GM12878 (cell line): ENCODE data around the gene PLS3. TPM values are rescaled to one million over a fixed set of nuclear protein-coding genes. Genes with fewer than 3 reads are reported as not detected.
A peak's percentile ranks its signal among the peaks of the same experiment; 100 is the strongest.

Experiments
- CHD2 ChIP-seq: IDR thresholded peaks from 2 replicates; pipeline ENCODE4 v1.6.1; 2011; ENCODE audit warnings: low read depth, low read length, improper control_type of control experiment, borderline replicate concordance
- E4F1 ChIP-seq: fragments of 450-650 bp; IDR thresholded peaks from 2 replicates; pipeline ENCODE4 v1.6.1; 2018; ENCODE audit warnings: borderline replicate concordance, mild to moderate bottlenecking; ENCODE audit not compliant: partially characterized antibody
- EP300 ChIP-seq, 2 experiments: fragments of 150-350 bp in 1 of 2; IDR thresholded peaks; 2 replicates each; pipeline ENCODE4 v1.6.1; 2011 to 2012; ENCODE audit warnings: low read depth in 2 of 2, low read length in 2 of 2, borderline replicate concordance in 1 of 2, improper control_type of control experiment in 1 of 2, inconsistent platforms in 1 of 2; ENCODE audit not compliant: control insufficient read depth in 1 of 2
- ESRRA ChIP-seq: IDR thresholded peaks from 2 replicates; pipeline ENCODE4 v1.6.1; 2012; ENCODE audit warnings: mild to moderate bottlenecking, low read length, improper control_type of control experiment
- EZH2 ChIP-seq: IDR thresholded peaks from 2 replicates; pipeline ENCODE4 v1.6.1; 2012; ENCODE audit warnings: low read depth, mild to moderate bottlenecking, control low read depth, inconsistent platforms, low read length, borderline replicate concordance; ENCODE audit not compliant: control insufficient read depth
- GATAD2B ChIP-seq: fragments of 450-650 bp; conservative IDR thresholded peaks from 2 replicates; pipeline ENCODE4 v1.6.1; 2017; ENCODE audit warnings: low read depth, mild to moderate bottlenecking, moderate library complexity
- IKZF1 ChIP-seq: fragments of 450-650 bp; conservative IDR thresholded peaks from 2 replicates; pipeline ENCODE4 v1.6.1; 2017; ENCODE audit warnings: antibody characterized with exemption, mild to moderate bottlenecking
- LARP7 ChIP-seq: fragments of 450-650 bp; IDR thresholded peaks from 2 replicates; pipeline ENCODE4 v1.6.1; 2017; ENCODE audit warnings: mild to moderate bottlenecking
- MEF2B ChIP-seq: fragments of 450-650 bp; IDR thresholded peaks from 2 replicates; pipeline ENCODE4 v1.6.1; 2018; ENCODE audit warnings: mild to moderate bottlenecking, moderate library complexity; ENCODE audit not compliant: partially characterized antibody, poor library complexity, severe bottlenecking
- MLLT1 ChIP-seq: fragments of 450-650 bp; IDR thresholded peaks from 2 replicates; pipeline ENCODE4 v1.6.1; 2016; ENCODE audit warnings: mild to moderate bottlenecking
- SMAD5 ChIP-seq: IDR thresholded peaks from 2 replicates; pipeline ENCODE4 v1.6.1; 2016; ENCODE audit warnings: antibody characterized with exemption, low read depth
- SUZ12 ChIP-seq: fragments of 200-600 bp; sonication (generic); IDR thresholded peaks from one replicate; pipeline ENCODE4 v1.6.1; 2018; ENCODE audit warnings: antibody characterized with exemption, mild to moderate bottlenecking; ENCODE audit not compliant: unreplicated experiment
- ZBED1 ChIP-seq: IDR thresholded peaks from 2 replicates; pipeline ENCODE4 v1.6.1; 2016; ENCODE audit warnings: borderline replicate concordance
- ZBTB40 ChIP-seq: fragments of 450-650 bp; IDR thresholded peaks from 2 replicates; pipeline ENCODE4 v1.6.1; 2016; ENCODE audit warnings: mild to moderate bottlenecking, moderate library complexity, borderline replicate concordance
- ZNF217 ChIP-seq: fragments of 450-650 bp; IDR thresholded peaks from 2 replicates; pipeline ENCODE4 v1.6.1; 2017; ENCODE audit warnings: antibody characterized with exemption, mild to moderate bottlenecking
- ZNF274 ChIP-seq: IDR thresholded peaks from one replicate; pipeline ENCODE4 v1.8.0; 2011; ENCODE audit not compliant: insufficient read length, insufficient read depth
- ZNF592 ChIP-seq: fragments of 450-650 bp; IDR thresholded peaks from 2 replicates; pipeline ENCODE4 v1.6.1; 2017; ENCODE audit warnings: mild to moderate bottlenecking, moderate library complexity
- polyA plus RNA-seq, 11 experiments: library from polyadenylated mRNA; depleted of rRNA in 4 of 11; unstranded in 6 of 11; stranded (reverse) in 5 of 11; fragments of >200 nt; fragmentation: Nextera tagmentation in 4 of 11; fragmentation: Illumina TruSeq in 1 of 11; extraction: Ambion mirVana in 4 of 11; extraction: Trizol in 1 of 11; gene quantifications; 1 replicate in 1 of 11; 2 replicates in 10 of 11; pipeline versions ENCODE4 v1.2.1 to v1.2.3, GENCODE V29; 2011 to 2016; ENCODE audit warnings: inconsistent platforms in 2 of 11, missing spikeins in 2 of 11, low read depth in 1 of 11
- total RNA-seq, 4 experiments: library from RNA; depleted of rRNA in 3 of 4; stranded (reverse); fragments of >200 nt in 3 of 4; fragmentation: Illumina TruSeq in 1 of 4; extraction: Trizol in 1 of 4; gene quantifications; 2 replicates each; pipeline versions ENCODE4 v1.2.1 to v1.2.3, GENCODE V29; 2013 to 2021

Gene PLS3
- total and polyA plus RNA-seq, 10 of the 15 experiments (the other 5 are each of a cell fraction or from before 2014, with no cell fraction given), result 47.6 to 236 (median 174) TPM

- TF ChIP-seq GATAD2B, result no peak; the same call in 1 of the 2 replicates
- peak; percentile 79 for TF ChIP-seq MEF2B
- TF ChIP-seq CHD2, result no peak
- TF ChIP-seq ZBED1, result no peak
- no peak for TF ChIP-seq SUZ12
- TF ChIP-seq EP300 (IDR thresholded peaks at IDR 0.05; ENCODE audit: borderline replicate concordance in 1 of 2, control insufficient read depth in 1 of 2, low read depth in 2 of 2, low read length in 2 of 2), result peak in 1 of 2 experiments; percentile 50; a peak in 1 of 4 replicates
- TF ChIP-seq IKZF1, result peak; percentile 79
- no peak for TF ChIP-seq MLLT1
- no peak for TF ChIP-seq ESRRA
- no peak for TF ChIP-seq LARP7
- TF ChIP-seq ZNF217, result no peak
- TF ChIP-seq E4F1, result no peak
- no peak for TF ChIP-seq ZNF274
- TF ChIP-seq ZNF592, result no peak
- TF ChIP-seq SMAD5, result no peak
- no peak for TF ChIP-seq ZBTB40
- no peak for TF ChIP-seq EZH2
Measured at GRCh38 chrX:115616943-115617563, 56.1 kb downstream of the PLS3 start (continued).
